ENCODE measurements around the gene HSPBAP1.

GRCh38 chr3:122800706-122801237 is 7.1 kb upstream of the HSPBAP1 start:
- TF ChIP-seq CTCF (IDR thresholded peaks at IDR 0.05; ENCODE audit: low read depth, low read length) (no peak), EZH2phosphoT487 (IDR thresholded peaks at IDR 0.05; ENCODE audit: low read depth) (no peak)

All from OCI-LY3 (cell line).